Neural cell (in vitro differentiated cells): ENCODE data around the gene MRPL21.

Source experiments
- CTCF ChIP-seq: fragments of 450-650 bp; IDR thresholded peaks from 2 replicates; pipeline ENCODE4 v1.5.1; 2014; ENCODE audit warnings: antibody characterized with exemption, mild to moderate bottlenecking, moderate library complexity; ENCODE audit not compliant: poor library complexity, severe bottlenecking
- EP300 ChIP-seq: fragments of 450-650 bp; conservative IDR thresholded peaks from 2 replicates; pipeline ENCODE4 v1.6.1; 2014; ENCODE audit warnings: antibody characterized with exemption, mild to moderate bottlenecking, moderate library complexity; ENCODE audit not compliant: poor library complexity, severe bottlenecking
- EZH2 ChIP-seq: fragments of 200-600, 300-800 bp; shearing (Covaris generic), sonication (generic); IDR thresholded peaks from 2 replicates; pipeline ENCODE4 v1.6.1; 2014; ENCODE audit warnings: antibody characterized with exemption, low read length, borderline replicate concordance, mild to moderate bottlenecking; ENCODE audit not compliant: insufficient read depth, poor library complexity, severe bottlenecking
- POLR2AphosphoS5 ChIP-seq: IDR thresholded peaks from 2 replicates; pipeline ENCODE4 v1.6.1; 2012
- RAD21 ChIP-seq: fragments of 450-650 bp; conservative IDR thresholded peaks from 2 replicates; pipeline ENCODE4 v1.6.1; 2014; ENCODE audit warnings: antibody characterized with exemption, mild to moderate bottlenecking, moderate library complexity
- REST ChIP-seq: IDR thresholded peaks from 2 replicates; pipeline ENCODE4 v1.6.1; 2012; ENCODE audit warnings: borderline replicate concordance
- SMC3 ChIP-seq: fragments of 450-650 bp; conservative IDR thresholded peaks from 2 replicates; pipeline ENCODE4 v1.6.1; 2014; ENCODE audit warnings: antibody characterized with exemption, mild to moderate bottlenecking, moderate library complexity; ENCODE audit not compliant: poor library complexity

GRCh38 chr11:68935066-68935465, 31.4 kb upstream of the MRPL21 start:
- TF ChIP-seq CTCF (no peak), RAD21 (no peak), POLR2AphosphoS5 (no peak), EZH2 (no peak), SMC3 (no peak), EP300 (no peak), REST (no peak)
